K562 (cell line): ENCODE data around the gene SKP2. TPM values are rescaled to one million over a fixed set of nuclear protein-coding genes. Genes with fewer than 3 reads are reported as not detected.

ENCODE experiments used
- BHLHE40 ChIP-seq: IDR thresholded peaks from 2 replicates; pipeline ENCODE4 v1.6.1; 2011; ENCODE audit warnings: low read length, improper control_type of control experiment
- ELF1 ChIP-seq: fragments of 200-800 bp; sonication (Bioruptor generic); IDR thresholded peaks from 2 replicates; pipeline ENCODE4 v1.6.1; 2016; ENCODE audit warnings: missing genetic modification characterization, missing compliant biosample characterization
- ELF4 ChIP-seq: fragments of 450-650 bp; formaldehyde crosslinking; IDR thresholded peaks from 2 replicates; pipeline ENCODE4 v1.4.0; 2022; ENCODE audit warnings: missing genetic modification characterization
- HMG20A ChIP-seq: fragments of 450-650 bp; formaldehyde crosslinking; conservative IDR thresholded peaks from 2 replicates; pipeline ENCODE4 v1.4.0; 2020; ENCODE audit warnings: mild to moderate bottlenecking, mixed read lengths
- L3MBTL2 ChIP-seq: fragments of 450-650 bp; IDR thresholded peaks from 2 replicates; pipeline ENCODE4 v1.6.1; 2016; ENCODE audit warnings: mild to moderate bottlenecking, moderate library complexity
- LARP7 ChIP-seq: fragments of 450-650 bp; IDR thresholded peaks from 2 replicates; pipeline ENCODE4 v1.6.1; 2016
- RAD21 ChIP-seq, 2 experiments: fragments of 250-450 bp in 1 of 2; fragments of 450-650 bp in 1 of 2; sonication (Bioruptor Pico) in 1 of 2; formaldehyde crosslinking in 1 of 2; IDR thresholded peaks in 1 of 2; conservative IDR thresholded peaks in 1 of 2; 2 replicates each; pipeline versions ENCODE4 v1.4.0 to v1.8.0; 2020 to 2022; ENCODE audit warnings: mild to moderate bottlenecking in 2 of 2, moderate library complexity in 1 of 2
- SNRNP70 ChIP-seq: fragments of 200-400 bp; formaldehyde crosslinking; optimal IDR thresholded peaks from 2 replicates; pipeline ENCODE3; 2017; ENCODE audit warnings: low read depth, low read length
- SRSF3 ChIP-seq: fragments of 200-400 bp; formaldehyde crosslinking; IDR thresholded peaks from 2 replicates; pipeline ENCODE4 v1.6.1; 2016; ENCODE audit warnings: mild to moderate bottlenecking, low read length, moderate library complexity; ENCODE audit not compliant: insufficient read depth
- TAL1 ChIP-seq: fragments of 450-650 bp; IDR thresholded peaks from 2 replicates; pipeline ENCODE4 v1.6.1; 2016; ENCODE audit warnings: mild to moderate bottlenecking
- XRCC4 ChIP-seq: IDR thresholded peaks from one replicate; pipeline ENCODE4 v1.6.1; 2011; ENCODE audit not compliant: insufficient read depth, insufficient read length; ENCODE audit errors: extremely low read depth
- ZFP1 ChIP-seq: fragments of 450-650 bp; formaldehyde crosslinking; IDR thresholded peaks from 2 replicates; pipeline ENCODE4 v1.4.0; 2020; ENCODE audit warnings: mild to moderate bottlenecking, mixed read lengths
- ZNF41 ChIP-seq: fragments of 250-450 bp; sonication (Bioruptor Pico); conservative IDR thresholded peaks from 2 replicates; pipeline ENCODE4 v1.4.0; 2020; ENCODE audit warnings: mild to moderate bottlenecking
- ZNF57 ChIP-seq: fragments of 450-650 bp; formaldehyde crosslinking; IDR thresholded peaks from 2 replicates; pipeline ENCODE4 v1.4.0; 2020; ENCODE audit warnings: mild to moderate bottlenecking, moderate library complexity
- polyA plus RNA-seq, 8 experiments: library from polyadenylated mRNA; depleted of rRNA in 4 of 8; stranded (reverse) in 5 of 8; unstranded in 3 of 8; fragments of >200 nt; fragmentation: Nextera tagmentation in 2 of 8; fragmentation: Illumina TruSeq in 1 of 8; extraction: Ambion mirVana in 2 of 8; extraction: Trizol in 1 of 8; gene quantifications; 2 replicates each; pipeline versions ENCODE4 v1.2.1 to v1.2.3, GENCODE V29; 2011 to 2014; ENCODE audit warnings: inconsistent platforms in 1 of 8, missing spikeins in 1 of 8
- total RNA-seq, 7 experiments: library from RNA; depleted of rRNA in 6 of 7; stranded (reverse); fragments of >200 nt in 6 of 7; fragmentation: Illumina TruSeq in 2 of 7; extraction: Trizol in 2 of 7; gene quantifications; 2 replicates each; pipeline versions ENCODE4 v1.2.1 to v1.2.3, GENCODE V29; 2011 to 2021; ENCODE audit warnings: low replicate concordance in 1 of 7
- TF ChIP-seq, protein P1 (sequence below): fragments of 450-650 bp; IDR thresholded peaks from 2 replicates; pipeline ENCODE4 v1.6.1; 2018; ENCODE audit not compliant: partially characterized antibody
- TF ChIP-seq, protein P2 (sequence below): IDR thresholded peaks from 2 replicates; pipeline ENCODE4 v1.6.1; 2011; ENCODE audit not compliant: insufficient read length; ENCODE audit errors: extremely low read depth
- TF ChIP-seq, protein P3 (sequence below): fragments of 450-650 bp; IDR thresholded peaks from 2 replicates; pipeline ENCODE4 v1.6.1; 2017; ENCODE audit warnings: antibody characterized with exemption
- TF ChIP-seq, protein P4 (sequence below): fragments of 450-650 bp; conservative IDR thresholded peaks from 2 replicates; pipeline ENCODE4 v1.6.1; 2016; ENCODE audit warnings: missing genetic modification characterization, low read depth, mild to moderate bottlenecking, control low read depth, missing compliant biosample characterization

SKP2 gene
- total and polyA plus RNA-seq, 9 of the 15 experiments (the other 6 are each of a cell fraction or from before 2014, with no cell fraction given) = 30.0 to 97.5 (median 80.8) TPM

DNA sequence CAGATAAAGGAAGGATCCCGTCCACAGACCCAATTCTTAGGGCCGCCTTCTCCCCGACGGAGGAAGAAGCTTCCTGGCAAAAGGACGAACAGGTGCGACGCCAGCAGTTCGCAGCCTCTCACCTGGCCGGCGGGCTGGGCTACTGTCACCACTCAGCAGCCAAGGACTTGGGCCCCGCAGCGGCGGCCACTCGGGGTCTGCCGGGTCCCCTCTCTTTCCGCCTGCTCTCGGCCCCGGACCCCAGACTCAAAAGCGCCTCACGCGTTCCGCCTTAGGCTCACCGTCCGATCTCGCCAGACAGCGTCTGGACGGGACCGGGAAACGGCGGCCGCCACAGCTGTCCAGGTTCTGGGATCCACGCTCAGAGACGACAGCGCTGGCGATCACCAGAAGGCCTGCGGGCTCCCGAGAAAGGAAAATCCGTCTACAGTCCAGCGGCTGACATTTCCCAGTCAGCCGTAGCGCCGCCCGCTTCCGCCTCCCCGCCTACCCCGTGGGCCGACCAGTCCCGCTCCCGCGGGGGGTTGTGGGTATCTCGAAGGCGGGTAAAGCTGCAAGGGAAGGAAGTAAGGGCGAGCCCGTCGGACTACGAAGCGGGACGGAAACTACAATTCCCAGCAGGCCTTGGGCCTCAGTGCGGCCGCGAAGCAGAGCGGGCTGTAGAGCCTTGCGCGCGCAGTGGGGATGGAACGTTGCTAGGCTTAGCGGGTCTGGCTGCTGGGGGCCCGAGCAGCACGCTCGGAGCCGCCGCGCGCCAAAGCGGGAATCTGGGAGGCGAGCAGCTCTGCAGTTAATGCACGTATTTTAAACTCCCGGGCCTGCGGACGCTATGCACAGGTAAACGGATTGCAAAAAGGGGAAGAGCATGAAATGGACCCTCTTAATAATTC lies at the start of gene SKP2, which contains the start of gene LMBRD2 (continued):
- TF ChIP-seq, protein P1, sequence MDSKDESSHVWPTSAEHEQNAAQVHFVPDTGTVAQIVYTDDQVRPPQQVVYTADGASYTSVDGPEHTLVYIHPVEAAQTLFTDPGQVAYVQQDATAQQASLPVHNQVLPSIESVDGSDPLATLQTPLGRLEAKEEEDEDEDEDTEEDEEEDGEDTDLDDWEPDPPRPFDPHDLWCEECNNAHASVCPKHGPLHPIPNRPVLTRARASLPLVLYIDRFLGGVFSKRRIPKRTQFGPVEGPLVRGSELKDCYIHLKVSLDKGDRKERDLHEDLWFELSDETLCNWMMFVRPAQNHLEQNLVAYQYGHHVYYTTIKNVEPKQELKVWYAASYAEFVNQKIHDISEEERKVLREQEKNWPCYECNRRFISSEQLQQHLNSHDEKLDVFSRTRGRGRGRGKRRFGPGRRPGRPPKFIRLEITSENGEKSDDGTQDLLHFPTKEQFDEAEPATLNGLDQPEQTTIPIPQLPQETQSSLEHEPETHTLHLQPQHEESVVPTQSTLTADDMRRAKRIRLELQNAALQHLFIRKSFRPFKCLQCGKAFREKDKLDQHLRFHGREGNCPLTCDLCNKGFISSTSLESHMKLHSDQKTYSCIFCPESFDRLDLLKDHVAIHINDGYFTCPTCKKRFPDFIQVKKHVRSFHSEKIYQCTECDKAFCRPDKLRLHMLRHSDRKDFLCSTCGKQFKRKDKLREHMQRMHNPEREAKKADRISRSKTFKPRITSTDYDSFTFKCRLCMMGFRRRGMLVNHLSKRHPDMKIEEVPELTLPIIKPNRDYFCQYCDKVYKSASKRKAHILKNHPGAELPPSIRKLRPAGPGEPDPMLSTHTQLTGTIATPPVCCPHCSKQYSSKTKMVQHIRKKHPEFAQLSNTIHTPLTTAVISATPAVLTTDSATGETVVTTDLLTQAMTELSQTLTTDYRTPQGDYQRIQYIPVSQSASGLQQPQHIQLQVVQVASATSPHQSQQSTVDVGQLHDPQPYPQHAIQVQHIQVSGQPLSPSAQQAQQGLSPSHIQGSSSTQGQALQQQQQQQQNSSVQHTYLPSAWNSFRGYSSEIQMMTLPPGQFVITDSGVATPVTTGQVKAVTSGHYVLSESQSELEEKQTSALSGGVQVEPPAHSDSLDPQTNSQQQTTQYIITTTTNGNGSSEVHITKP = peak; percentile 44
- TF ChIP-seq, protein P2, sequence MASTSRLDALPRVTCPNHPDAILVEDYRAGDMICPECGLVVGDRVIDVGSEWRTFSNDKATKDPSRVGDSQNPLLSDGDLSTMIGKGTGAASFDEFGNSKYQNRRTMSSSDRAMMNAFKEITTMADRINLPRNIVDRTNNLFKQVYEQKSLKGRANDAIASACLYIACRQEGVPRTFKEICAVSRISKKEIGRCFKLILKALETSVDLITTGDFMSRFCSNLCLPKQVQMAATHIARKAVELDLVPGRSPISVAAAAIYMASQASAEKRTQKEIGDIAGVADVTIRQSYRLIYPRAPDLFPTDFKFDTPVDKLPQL = no peak
- TF ChIP-seq XRCC4 (no peak), ZNF57 (CRISPR knock-in tag) (no peak), ELF4 (CRISPR knock-in tag) (peak; percentile 81), SRSF3 (no peak), HMG20A (CRISPR knock-in tag) (no peak), LARP7 (peak; percentile 47; the same call in 1 of the 2 replicates), ELF1 (tag) (peak; percentile 95), L3MBTL2 (peak; percentile 46), SNRNP70 (no peak), RAD21 (CRISPR knock-in tag; conservative IDR thresholded peaks at IDR 0.05 in 1 of 2, IDR thresholded peaks at IDR 0.05 in 1 of 2) (no peak), ZFP1 (CRISPR knock-in tag) (no peak), BHLHE40 (peak; percentile 41; the same call in 1 of the 2 replicates), ZNF41 (no peak), TAL1 (no peak)
- TF ChIP-seq, protein P3, sequence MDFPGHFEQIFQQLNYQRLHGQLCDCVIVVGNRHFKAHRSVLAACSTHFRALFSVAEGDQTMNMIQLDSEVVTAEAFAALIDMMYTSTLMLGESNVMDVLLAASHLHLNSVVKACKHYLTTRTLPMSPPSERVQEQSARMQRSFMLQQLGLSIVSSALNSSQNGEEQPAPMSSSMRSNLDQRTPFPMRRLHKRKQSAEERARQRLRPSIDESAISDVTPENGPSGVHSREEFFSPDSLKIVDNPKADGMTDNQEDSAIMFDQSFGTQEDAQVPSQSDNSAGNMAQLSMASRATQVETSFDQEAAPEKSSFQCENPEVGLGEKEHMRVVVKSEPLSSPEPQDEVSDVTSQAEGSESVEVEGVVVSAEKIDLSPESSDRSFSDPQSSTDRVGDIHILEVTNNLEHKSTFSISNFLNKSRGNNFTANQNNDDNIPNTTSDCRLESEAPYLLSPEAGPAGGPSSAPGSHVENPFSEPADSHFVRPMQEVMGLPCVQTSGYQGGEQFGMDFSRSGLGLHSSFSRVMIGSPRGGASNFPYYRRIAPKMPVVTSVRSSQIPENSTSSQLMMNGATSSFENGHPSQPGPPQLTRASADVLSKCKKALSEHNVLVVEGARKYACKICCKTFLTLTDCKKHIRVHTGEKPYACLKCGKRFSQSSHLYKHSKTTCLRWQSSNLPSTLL = no peak
- TF ChIP-seq, protein P4, sequence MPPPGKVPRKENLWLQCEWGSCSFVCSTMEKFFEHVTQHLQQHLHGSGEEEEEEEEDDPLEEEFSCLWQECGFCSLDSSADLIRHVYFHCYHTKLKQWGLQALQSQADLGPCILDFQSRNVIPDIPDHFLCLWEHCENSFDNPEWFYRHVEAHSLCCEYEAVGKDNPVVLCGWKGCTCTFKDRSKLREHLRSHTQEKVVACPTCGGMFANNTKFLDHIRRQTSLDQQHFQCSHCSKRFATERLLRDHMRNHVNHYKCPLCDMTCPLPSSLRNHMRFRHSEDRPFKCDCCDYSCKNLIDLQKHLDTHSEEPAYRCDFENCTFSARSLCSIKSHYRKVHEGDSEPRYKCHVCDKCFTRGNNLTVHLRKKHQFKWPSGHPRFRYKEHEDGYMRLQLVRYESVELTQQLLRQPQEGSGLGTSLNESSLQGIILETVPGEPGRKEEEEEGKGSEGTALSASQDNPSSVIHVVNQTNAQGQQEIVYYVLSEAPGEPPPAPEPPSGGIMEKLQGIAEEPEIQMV (tag) = no peak
